ENCODE data around the gene SERPINA12. TPM values are rescaled to one million over a fixed set of nuclear protein-coding genes. Genes with fewer than 3 reads are reported as not detected.

Gene SERPINA12
- not detected for total RNA-seq

- H3K27me3 Mint-ChIP-seq = peaks cover 9% of the 10 kb centered on the region
- DNase-seq (no peak), ATAC-seq (ENCODE audit: low read depth) (no peak)
- POLR2A ChIA-PET = no interaction called here
- no peak within 1 kb of the TSS for H3K4me3 Mint-ChIP-seq
- H3K9me3 Mint-ChIP-seq = no peaks in the 10 kb centered on the region
- H3K27ac Mint-ChIP-seq = no peak within 1 kb of the TSS
- H3K36me3 Mint-ChIP-seq = no peaks in the 10 kb centered on the region
- no peaks in the 10 kb centered on the region for H3K4me1 Mint-ChIP-seq
Measured at GRCh38 chr14:94509356-94509755, at the start of gene SERPINA12. Gene SERPINA12, minus strand, starts transcription at chr14:94509469. Its CDS starts 11,072 bp downstream, at chr14:94498397.

- Mint-ChIP-seq H3K9me3 (peaks cover 4% of the 10 kb centered on the region), H3K4me3 (no peak overlapping the region), H3K36me3 (no peaks in the 10 kb centered on the region), H3K27ac (no peak overlapping the region), H3K4me1 (no peaks in the 10 kb centered on the region), H3K27me3 (peaks cover 4% of the 10 kb centered on the region)
- DNase-seq = no peak
- no peak for ATAC-seq (ENCODE audit: low read depth)
- POLR2A ChIA-PET = no interaction called here
Measured at GRCh38 chr14:94558842-94559241, 49.6 kb upstream of the SERPINA12 start.

- no peak for ATAC-seq (ENCODE audit: low read depth)
- POLR2A ChIA-PET = no interaction called here
- no peak overlapping the region for H3K4me3 Mint-ChIP-seq
- H3K9me3 Mint-ChIP-seq = peaks cover 4% of the 10 kb centered on the region
- no peaks in the 10 kb centered on the region for H3K4me1 Mint-ChIP-seq
- H3K36me3 Mint-ChIP-seq = no peaks in the 10 kb centered on the region
- H3K27ac Mint-ChIP-seq = no peak overlapping the region
- no peak for DNase-seq
- H3K27me3 Mint-ChIP-seq = peaks cover 7% of the 10 kb centered on the region
Measured at GRCh38 chr14:94557327-94557726, 48.1 kb upstream of the SERPINA12 start.

GRCh38 chr14:94555991-94556390 is 46.7 kb upstream of the SERPINA12 start:
- DNase-seq (no peak), ATAC-seq (ENCODE audit: low read depth) (no peak)
- peaks cover 4% of the 10 kb centered on the region for H3K9me3 Mint-ChIP-seq
- H3K36me3 Mint-ChIP-seq = no peaks in the 10 kb centered on the region
- POLR2A ChIA-PET = no interaction called here
- H3K4me1 Mint-ChIP-seq = no peaks in the 10 kb centered on the region
- no peak overlapping the region for H3K27ac Mint-ChIP-seq
- H3K27me3 Mint-ChIP-seq = peaks cover 9% of the 10 kb centered on the region
- no peak overlapping the region for H3K4me3 Mint-ChIP-seq

GRCh38 chr14:94550041-94550440 is 40.8 kb upstream of the SERPINA12 start:
- ATAC-seq (ENCODE audit: low read depth) (no peak), DNase-seq (no peak)
- no peaks in the 10 kb centered on the region for H3K36me3 Mint-ChIP-seq
- H3K4me1 Mint-ChIP-seq = no peaks in the 10 kb centered on the region
- H3K9me3 Mint-ChIP-seq = no peaks in the 10 kb centered on the region
- POLR2A ChIA-PET = no interaction called here
- no peak overlapping the region for H3K4me3 Mint-ChIP-seq
- H3K27ac Mint-ChIP-seq = no peak overlapping the region
- peaks cover 9% of the 10 kb centered on the region for H3K27me3 Mint-ChIP-seq

GRCh38 chr14:94548999-94549985 is 40.0 kb upstream of the SERPINA12 start:
- H3K9me3 Mint-ChIP-seq = no peaks in the 10 kb centered on the region
- peaks cover 5% of the 10 kb centered on the region for H3K27me3 Mint-ChIP-seq
- H3K36me3 Mint-ChIP-seq = no peaks in the 10 kb centered on the region
- H3K4me1 Mint-ChIP-seq = no peaks in the 10 kb centered on the region
- DNase-seq (peak; percentile 68), ATAC-seq (ENCODE audit: low read depth) (peak; percentile 54)
- no peak overlapping the region for H3K4me3 Mint-ChIP-seq
- POLR2A ChIA-PET = no interaction called here
- H3K27ac Mint-ChIP-seq = no peak overlapping the region

- H3K4me3 Mint-ChIP-seq = no peak overlapping the region
- H3K36me3 Mint-ChIP-seq = no peaks in the 10 kb centered on the region
- POLR2A ChIA-PET = no interaction called here
- no peak overlapping the region for H3K27ac Mint-ChIP-seq
- DNase-seq = no peak
- no peaks in the 10 kb centered on the region for H3K9me3 Mint-ChIP-seq
- no peaks in the 10 kb centered on the region for H3K4me1 Mint-ChIP-seq
- no peak for ATAC-seq (ENCODE audit: low read depth)
- H3K27me3 Mint-ChIP-seq = peaks cover 4% of the 10 kb centered on the region
Measured at GRCh38 chr14:94548131-94548998, 39.1 kb upstream of the SERPINA12 start.

GRCh38 chr14:94547726-94548125 is 38.5 kb upstream of the SERPINA12 start:
- no peak for DNase-seq
- Mint-ChIP-seq H3K27me3 (peaks cover 4% of the 10 kb centered on the region), H3K4me3 (no peak overlapping the region), H3K4me1 (no peaks in the 10 kb centered on the region), H3K27ac (no peak overlapping the region), H3K36me3 (no peaks in the 10 kb centered on the region), H3K9me3 (no peaks in the 10 kb centered on the region)
- POLR2A ChIA-PET = no interaction called here
- ATAC-seq (ENCODE audit: low read depth) = no peak

GRCh38 chr14:94547151-94547680 is 37.9 kb upstream of the SERPINA12 start:
- no peak for ATAC-seq (ENCODE audit: low read depth)
- no peak overlapping the region for H3K27ac Mint-ChIP-seq
- no peak for DNase-seq
- H3K36me3 Mint-ChIP-seq = no peaks in the 10 kb centered on the region
- H3K9me3 Mint-ChIP-seq = no peaks in the 10 kb centered on the region
- POLR2A ChIA-PET = no interaction called here
- H3K4me3 Mint-ChIP-seq = no peak overlapping the region
- H3K4me1 Mint-ChIP-seq = no peaks in the 10 kb centered on the region
- H3K27me3 Mint-ChIP-seq = peaks cover under 1% of the 10 kb centered on the region

GRCh38 chr14:94545131-94545841 is 36.0 kb upstream of the SERPINA12 start:
- H3K36me3 Mint-ChIP-seq = no peaks in the 10 kb centered on the region
- no peaks in the 10 kb centered on the region for H3K4me1 Mint-ChIP-seq
- no peak overlapping the region for H3K4me3 Mint-ChIP-seq
- no peaks in the 10 kb centered on the region for H3K27me3 Mint-ChIP-seq
- H3K27ac Mint-ChIP-seq = no peak overlapping the region
- DNase-seq (no peak), ATAC-seq (ENCODE audit: low read depth) (no peak)
- no peaks in the 10 kb centered on the region for H3K9me3 Mint-ChIP-seq
- POLR2A ChIA-PET = no interaction called here

GRCh38 chr14:94544726-94545125 is 35.5 kb upstream of the SERPINA12 start:
- no peak for DNase-seq
- no peaks in the 10 kb centered on the region for H3K9me3 Mint-ChIP-seq
- H3K27me3 Mint-ChIP-seq = no peaks in the 10 kb centered on the region
- POLR2A ChIA-PET = no interaction called here
- no peak overlapping the region for H3K27ac Mint-ChIP-seq
- no peak for ATAC-seq (ENCODE audit: low read depth)
- H3K4me1 Mint-ChIP-seq = no peaks in the 10 kb centered on the region
- H3K36me3 Mint-ChIP-seq = no peaks in the 10 kb centered on the region
- no peak overlapping the region for H3K4me3 Mint-ChIP-seq

- POLR2A ChIA-PET = no interaction called here
Measured at GRCh38 chr14:94543449-94544124, 34.3 kb upstream of the SERPINA12 start.

More at GRCh38 chr14:94543449-94544124, 34.3 kb upstream of the SERPINA12 start:
- ATAC-seq (ENCODE audit: low read depth) (no peak), DNase-seq (no peak)
- no peaks in the 10 kb centered on the region for H3K27me3 Mint-ChIP-seq
- no peaks in the 10 kb centered on the region for H3K36me3 Mint-ChIP-seq
- H3K9me3 Mint-ChIP-seq = no peaks in the 10 kb centered on the region
- H3K27ac Mint-ChIP-seq = no peak overlapping the region
- no peak overlapping the region for H3K4me3 Mint-ChIP-seq
- H3K4me1 Mint-ChIP-seq = no peaks in the 10 kb centered on the region

Measured in activated naive CD8-positive, alpha-beta T cell treated with anti-CD3 and anti-CD28 coated beads, Interleukin-2, amount 10 ng/mL, durations not matched to agents 7 days and 5 days (primary cell).